ENCODE data around the gene DCPS.

DNA sequence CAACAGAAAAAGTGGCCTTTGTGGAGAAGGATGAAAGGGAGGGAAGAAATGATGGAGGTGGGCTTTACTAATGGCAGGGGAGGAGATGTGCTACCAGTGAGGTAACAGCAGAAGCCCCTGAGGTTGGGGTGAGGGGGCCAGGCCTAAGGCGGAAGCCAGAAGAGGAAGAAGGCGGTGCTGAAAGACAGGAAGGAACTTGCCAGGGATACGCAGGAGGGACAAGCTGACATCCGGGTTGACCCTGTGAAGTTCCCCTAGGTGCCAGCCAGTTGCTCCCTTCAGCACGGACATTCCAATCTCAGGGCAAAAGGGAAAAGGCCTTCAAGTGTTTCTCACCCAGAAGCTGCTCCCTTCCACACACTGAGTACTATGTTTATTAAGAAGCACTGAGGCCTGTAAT lies 23.3 kb upstream of the DCPS start:
- TF ChIP-seq, protein P1, sequence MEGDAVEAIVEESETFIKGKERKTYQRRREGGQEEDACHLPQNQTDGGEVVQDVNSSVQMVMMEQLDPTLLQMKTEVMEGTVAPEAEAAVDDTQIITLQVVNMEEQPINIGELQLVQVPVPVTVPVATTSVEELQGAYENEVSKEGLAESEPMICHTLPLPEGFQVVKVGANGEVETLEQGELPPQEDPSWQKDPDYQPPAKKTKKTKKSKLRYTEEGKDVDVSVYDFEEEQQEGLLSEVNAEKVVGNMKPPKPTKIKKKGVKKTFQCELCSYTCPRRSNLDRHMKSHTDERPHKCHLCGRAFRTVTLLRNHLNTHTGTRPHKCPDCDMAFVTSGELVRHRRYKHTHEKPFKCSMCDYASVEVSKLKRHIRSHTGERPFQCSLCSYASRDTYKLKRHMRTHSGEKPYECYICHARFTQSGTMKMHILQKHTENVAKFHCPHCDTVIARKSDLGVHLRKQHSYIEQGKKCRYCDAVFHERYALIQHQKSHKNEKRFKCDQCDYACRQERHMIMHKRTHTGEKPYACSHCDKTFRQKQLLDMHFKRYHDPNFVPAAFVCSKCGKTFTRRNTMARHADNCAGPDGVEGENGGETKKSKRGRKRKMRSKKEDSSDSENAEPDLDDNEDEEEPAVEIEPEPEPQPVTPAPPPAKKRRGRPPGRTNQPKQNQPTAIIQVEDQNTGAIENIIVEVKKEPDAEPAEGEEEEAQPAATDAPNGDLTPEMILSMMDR (IDR thresholded peaks at IDR 0.05) = no peak
- no peak for TF ChIP-seq POLR2A (IDR thresholded peaks at IDR 0.05)
